PC-9 (cell line): ENCODE results near the gene PAM.

ENCODE experiments used
- EZH2 ChIP-seq: fragments of 200-600 bp; sonication (generic); IDR thresholded peaks from 2 replicates; pipeline ENCODE4 v1.8.0; 2017; ENCODE audit warnings: antibody characterized with exemption, low read depth
- TF ChIP-seq, protein P1 (sequence below): fragments of 200-600 bp; sonication (generic); conservative IDR thresholded peaks from 2 replicates; pipeline ENCODE4 v1.6.1; 2017; ENCODE audit warnings: mixed run types, antibody characterized with exemption, mild to moderate bottlenecking, moderate library complexity

DNA sequence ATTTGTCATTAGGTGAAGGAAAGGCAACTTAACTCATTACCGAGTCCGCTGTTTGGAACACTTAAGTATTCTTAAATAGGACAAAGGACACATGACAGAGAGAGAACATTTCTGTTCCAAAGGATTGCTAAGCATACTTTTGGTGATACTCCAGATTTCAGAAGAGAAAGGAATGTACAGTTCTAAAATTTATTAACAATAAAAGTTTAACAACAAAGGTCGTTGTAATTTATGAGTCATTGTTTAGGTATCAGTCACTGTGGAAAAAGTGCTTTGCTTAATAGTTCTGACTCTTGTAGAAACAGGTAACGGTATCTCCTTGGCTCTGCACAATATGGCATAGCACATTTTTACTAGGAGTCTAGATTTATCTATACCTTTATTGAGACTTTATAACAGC, 36.3 kb upstream of the PAM start:
- TF ChIP-seq, protein P1, sequence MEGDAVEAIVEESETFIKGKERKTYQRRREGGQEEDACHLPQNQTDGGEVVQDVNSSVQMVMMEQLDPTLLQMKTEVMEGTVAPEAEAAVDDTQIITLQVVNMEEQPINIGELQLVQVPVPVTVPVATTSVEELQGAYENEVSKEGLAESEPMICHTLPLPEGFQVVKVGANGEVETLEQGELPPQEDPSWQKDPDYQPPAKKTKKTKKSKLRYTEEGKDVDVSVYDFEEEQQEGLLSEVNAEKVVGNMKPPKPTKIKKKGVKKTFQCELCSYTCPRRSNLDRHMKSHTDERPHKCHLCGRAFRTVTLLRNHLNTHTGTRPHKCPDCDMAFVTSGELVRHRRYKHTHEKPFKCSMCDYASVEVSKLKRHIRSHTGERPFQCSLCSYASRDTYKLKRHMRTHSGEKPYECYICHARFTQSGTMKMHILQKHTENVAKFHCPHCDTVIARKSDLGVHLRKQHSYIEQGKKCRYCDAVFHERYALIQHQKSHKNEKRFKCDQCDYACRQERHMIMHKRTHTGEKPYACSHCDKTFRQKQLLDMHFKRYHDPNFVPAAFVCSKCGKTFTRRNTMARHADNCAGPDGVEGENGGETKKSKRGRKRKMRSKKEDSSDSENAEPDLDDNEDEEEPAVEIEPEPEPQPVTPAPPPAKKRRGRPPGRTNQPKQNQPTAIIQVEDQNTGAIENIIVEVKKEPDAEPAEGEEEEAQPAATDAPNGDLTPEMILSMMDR, result no peak
- no peak for TF ChIP-seq EZH2
